H9 (cell line): Measurements from ENCODE around the gene GPR135. TPM values are rescaled to one million over a fixed set of nuclear protein-coding genes. Genes with fewer than 3 reads are reported as not detected.

Experiments
- DNase-seq: peaks from one replicate; pipeline ENCODE4 v3.0.0-alpha.2; 2017
- H2AFZ ChIP-seq: one replicate; pipeline ENCODE4 v1.6.1; 2013; ENCODE audit warnings: mild to moderate bottlenecking, low read length, control low read depth, moderate library complexity
- H2AK5ac ChIP-seq: 2 replicates; pipeline ENCODE4 v1.6.1; 2013; ENCODE audit warnings: low read length, control low read depth, mixed read lengths; ENCODE audit not compliant: insufficient read length
- H2BK120ac ChIP-seq: one replicate; pipeline ENCODE4 v1.6.1; 2013; ENCODE audit warnings: low read depth, mild to moderate bottlenecking, low read length, control low read depth, inconsistent platforms; ENCODE audit not compliant: poor library complexity, severe bottlenecking
- H2BK12ac ChIP-seq: 2 replicates; pipeline ENCODE4 v1.6.1; 2013; ENCODE audit warnings: low read length, control low read depth, mixed read lengths, low read depth; ENCODE audit not compliant: insufficient read length
- H2BK15ac ChIP-seq: 2 replicates; pipeline ENCODE4 v1.6.1; 2013; ENCODE audit warnings: low read depth, low read length, control low read depth
- H2BK20ac ChIP-seq: one replicate; pipeline ENCODE4 v1.6.1; 2013; ENCODE audit warnings: low read depth, mild to moderate bottlenecking, low read length, control low read depth, inconsistent platforms; ENCODE audit not compliant: poor library complexity, severe bottlenecking
- H2BK5ac ChIP-seq: 2 replicates; pipeline ENCODE4 v1.6.1; 2013; ENCODE audit warnings: low read length, control low read depth, mixed read lengths; ENCODE audit not compliant: insufficient read length
- H3K14ac ChIP-seq: 2 replicates; pipeline ENCODE4 v1.6.1; 2013; ENCODE audit warnings: low read length, control low read depth; ENCODE audit not compliant: insufficient read depth
- H3K18ac ChIP-seq: 2 replicates; pipeline ENCODE4 v1.6.1; 2013; ENCODE audit warnings: low read depth, mild to moderate bottlenecking, mixed read lengths, low read length, control low read depth; ENCODE audit not compliant: insufficient read length
- H3K23ac ChIP-seq: 2 replicates; pipeline ENCODE4 v1.6.1; 2013; ENCODE audit warnings: low read length, control low read depth, mixed read lengths, low read depth; ENCODE audit not compliant: insufficient read length
- H3K23me2 ChIP-seq: 2 replicates; pipeline ENCODE4 v1.6.1; 2013; ENCODE audit warnings: low read depth, mild to moderate bottlenecking, mixed read lengths, low read length, control low read depth; ENCODE audit not compliant: insufficient read length, poor library complexity, severe bottlenecking
- H3K27ac ChIP-seq: 2 replicates; pipeline ENCODE4 v1.5.1; 2013; ENCODE audit warnings: low read length, control low read depth, mixed read lengths, low read depth; ENCODE audit not compliant: insufficient read length
- H3K27me3 ChIP-seq: 2 replicates; pipeline ENCODE4 v1.6.1; 2013; ENCODE audit warnings: low read length, control low read depth, inconsistent platforms; ENCODE audit not compliant: insufficient read depth
- H3K4ac ChIP-seq: 2 replicates; pipeline ENCODE4 v1.6.1; 2013; ENCODE audit warnings: low read depth, mild to moderate bottlenecking, control low read depth, inconsistent platforms, low read length, moderate library complexity
- H3K4me1 ChIP-seq: 2 replicates; pipeline ENCODE4 v1.6.1; 2013; ENCODE audit warnings: low read length, control low read depth, inconsistent platforms; ENCODE audit not compliant: insufficient read depth
- H3K4me2 ChIP-seq: 2 replicates; pipeline ENCODE4 v1.6.1; 2013; ENCODE audit warnings: low read length, control low read depth, mixed read lengths; ENCODE audit not compliant: insufficient read length, insufficient read depth
- H3K56ac ChIP-seq: 2 replicates; pipeline ENCODE4 v1.6.1; 2013; ENCODE audit warnings: low read depth, mild to moderate bottlenecking, mixed read lengths, low read length, control low read depth; ENCODE audit not compliant: insufficient read length
- H3K79me1 ChIP-seq: 2 replicates; pipeline ENCODE4 v1.6.1; 2013; ENCODE audit warnings: low read depth, mild to moderate bottlenecking, moderate library complexity, low read length, control low read depth, inconsistent platforms; ENCODE audit not compliant: insufficient read depth, poor library complexity, severe bottlenecking
- H3K79me2 ChIP-seq: 2 replicates; pipeline ENCODE4 v1.6.1; 2013; ENCODE audit warnings: low read length, control low read depth, inconsistent platforms; ENCODE audit not compliant: insufficient read depth
- H3K9ac ChIP-seq: 2 replicates; pipeline ENCODE4 v1.6.1; 2013; ENCODE audit warnings: low read length, control low read depth, mixed read lengths; ENCODE audit not compliant: insufficient read length; ENCODE audit errors: extremely low read depth
- H3K9me3 ChIP-seq: one replicate; pipeline ENCODE4 v1.6.1; 2013; ENCODE audit warnings: low read depth, low read length, inconsistent platforms; ENCODE audit not compliant: control insufficient read depth
- H3T11ph ChIP-seq: one replicate; pipeline ENCODE4 v1.6.1; 2013; ENCODE audit warnings: mild to moderate bottlenecking, low read length, control low read depth, inconsistent platforms
- H4K20me1 ChIP-seq: one replicate; pipeline ENCODE4 v1.6.1; 2013; ENCODE audit not compliant: control insufficient read depth, insufficient read length, insufficient read depth
- H4K5ac ChIP-seq: 2 replicates; pipeline ENCODE4 v1.6.1; 2013; ENCODE audit warnings: low read depth, mild to moderate bottlenecking, mixed read lengths, low read length, control low read depth; ENCODE audit not compliant: insufficient read length
- H4K8ac ChIP-seq: replicated peaks from 2 replicates; pipeline ENCODE4 v1.6.1; 2013; ENCODE audit warnings: low read length, control low read depth, mixed read lengths, low read depth; ENCODE audit not compliant: insufficient read length
- H4K91ac ChIP-seq: 2 replicates; pipeline ENCODE4 v1.6.1; 2013; ENCODE audit warnings: low read depth, mild to moderate bottlenecking, moderate library complexity, mixed read lengths, low read length, control low read depth; ENCODE audit not compliant: insufficient read length
- H3K27ac Mint-ChIP-seq, 3 experiments: 2 replicates in 2 of 3; 3 replicates in 1 of 3; pipeline ENCODE4 v1.8.0; 2020 to 2021; ENCODE audit warnings: mixed read lengths in 3 of 3, mild to moderate bottlenecking in 1 of 3, moderate library complexity in 1 of 3
- H3K27me3 Mint-ChIP-seq: 2 replicates; pipeline ENCODE4 v1.8.0; 2021; ENCODE audit warnings: low read depth, mild to moderate bottlenecking, moderate library complexity, mixed read lengths
- H3K36me3 Mint-ChIP-seq, 3 experiments: 2 replicates in 2 of 3; 3 replicates in 1 of 3; pipeline ENCODE4 v1.8.0; 2020 to 2021; ENCODE audit warnings: low read depth in 3 of 3, mixed read lengths in 3 of 3; ENCODE audit not compliant: insufficient read depth in 1 of 3
- H3K4me1 Mint-ChIP-seq, 2 experiments: 2 replicates each; pipeline ENCODE4 v1.8.0; 2020; ENCODE audit warnings: mixed read lengths in 2 of 2
- H3K4me3 Mint-ChIP-seq, 2 experiments: 2 replicates in 1 of 2; 3 replicates in 1 of 2; pipeline ENCODE4 v1.8.0; 2020 to 2021; ENCODE audit warnings: mild to moderate bottlenecking in 2 of 2, mixed read lengths in 2 of 2, moderate library complexity in 1 of 2
- H3K9me3 Mint-ChIP-seq, 2 experiments: 2 replicates in 1 of 2; 3 replicates in 1 of 2; pipeline ENCODE4 v1.8.0; 2020; ENCODE audit warnings: mild to moderate bottlenecking in 2 of 2, mixed read lengths in 2 of 2, moderate library complexity in 1 of 2
- WGBS: extraction: QIAGEN DNeasy Blood & Tissue Kit; methylation state at CpG from one replicate; pipeline ENCODE4 v1.1.7; 2013; ENCODE audit warnings: missing lambda C conversion rate, low lambda C conversion rate, mixed read lengths; ENCODE audit not compliant: insufficient read length; ENCODE audit errors: extremely low coverage; 5-methylcytosine and 5-hydroxymethylcytosine counted together
- total RNA-seq: library from RNA; stranded (reverse); gene quantifications from 2 replicates; pipeline ENCODE4 v1.2.1, GENCODE V29; 2021
- TF ChIP-seq, protein P1 (sequence below): fragments of 200-600 bp; sonication (generic); conservative IDR thresholded peaks from 3 replicates; pipeline ENCODE4 v1.8.0; 2021; ENCODE audit warnings: antibody characterized with exemption, mild to moderate bottlenecking

Gene GPR135
- total RNA-seq, 1 experiment from 2014 or later = 1.9 TPM

- Histone ChIP-seq H3K9me3 (no peaks in the 10 kb centered on the region), H3K23ac (no peak overlapping the region), H3K9ac (no peak overlapping the region), H4K20me1 (no peaks in the 10 kb centered on the region), H3K27ac (no peak overlapping the region), H3T11ph (no peak overlapping the region), H3K79me2 (no peaks in the 10 kb centered on the region), H2BK15ac (no peak overlapping the region), H3K23me2 (no peaks in the 10 kb centered on the region), H2BK5ac (no peak overlapping the region), H2AFZ (no peak overlapping the region), H2BK12ac (no peak overlapping the region), H3K56ac (no peak overlapping the region), H2AK5ac (no peak overlapping the region), H4K91ac (no peak overlapping the region), H3K27me3 (no peaks in the 10 kb centered on the region), H3K18ac (no peak overlapping the region), H3K79me1 (no peaks in the 10 kb centered on the region), H2BK20ac (no peak overlapping the region), H3K14ac (no peak overlapping the region), H4K8ac (no peak overlapping the region), H2BK120ac (no peak overlapping the region), H3K4me1 (no peaks in the 10 kb centered on the region), H4K5ac (no peak overlapping the region), H3K4ac (no peak overlapping the region), H3K4me2 (no peak overlapping the region)
- Mint-ChIP-seq H3K27ac (no peak overlapping the region), H3K36me3 (peaks cover 3 to 23% (median 15%) of the 10 kb centered on the region in 3 experiments), H3K9me3 (peaks cover 15 to 23% of the 10 kb centered on the region in 2 experiments), H3K4me3 (no peak overlapping the region), H3K4me1 (peaks cover 17 to 18% of the 10 kb centered on the region in 2 experiments), H3K27me3 (peaks cover 6% of the 10 kb centered on the region; the same call in 1 of the 2 replicates)
- TF ChIP-seq, protein P1, sequence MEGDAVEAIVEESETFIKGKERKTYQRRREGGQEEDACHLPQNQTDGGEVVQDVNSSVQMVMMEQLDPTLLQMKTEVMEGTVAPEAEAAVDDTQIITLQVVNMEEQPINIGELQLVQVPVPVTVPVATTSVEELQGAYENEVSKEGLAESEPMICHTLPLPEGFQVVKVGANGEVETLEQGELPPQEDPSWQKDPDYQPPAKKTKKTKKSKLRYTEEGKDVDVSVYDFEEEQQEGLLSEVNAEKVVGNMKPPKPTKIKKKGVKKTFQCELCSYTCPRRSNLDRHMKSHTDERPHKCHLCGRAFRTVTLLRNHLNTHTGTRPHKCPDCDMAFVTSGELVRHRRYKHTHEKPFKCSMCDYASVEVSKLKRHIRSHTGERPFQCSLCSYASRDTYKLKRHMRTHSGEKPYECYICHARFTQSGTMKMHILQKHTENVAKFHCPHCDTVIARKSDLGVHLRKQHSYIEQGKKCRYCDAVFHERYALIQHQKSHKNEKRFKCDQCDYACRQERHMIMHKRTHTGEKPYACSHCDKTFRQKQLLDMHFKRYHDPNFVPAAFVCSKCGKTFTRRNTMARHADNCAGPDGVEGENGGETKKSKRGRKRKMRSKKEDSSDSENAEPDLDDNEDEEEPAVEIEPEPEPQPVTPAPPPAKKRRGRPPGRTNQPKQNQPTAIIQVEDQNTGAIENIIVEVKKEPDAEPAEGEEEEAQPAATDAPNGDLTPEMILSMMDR = peak; percentile 85
- DNase-seq = peak; percentile 71
- no CpG with 5 or more reads among the region's 4 CpGs for WGBS
Observed at GRCh38 chr14:59511916-59512575, 46.9 kb upstream of the GPR135 start.
